Suprapubic skin (tissue), 4 donors: ENCODE measurements around the gene SVEP1. TPM values are rescaled to one million over a fixed set of nuclear protein-coding genes. Genes with fewer than 3 reads are reported as not detected.

Experiments used
- DNase-seq, 2 donors: peaks; one replicate each; pipeline ENCODE4 v3.0.0-alpha.2; 2019; ENCODE audit warnings: low spot score in 2 of 2
- H3K27ac ChIP-seq: fragments of 200-600 bp; sonication (generic); one replicate; pipeline ENCODE4 v1.5.1; 2019
- H3K27me3 ChIP-seq: fragments of 200-600 bp; sonication (generic); one replicate; pipeline ENCODE4 v1.5.1; 2019
- H3K36me3 ChIP-seq: fragments of 200-600 bp; sonication (generic); one replicate; pipeline ENCODE4 v1.5.1; 2019
- H3K4me1 ChIP-seq: fragments of 200-600 bp; sonication (generic); one replicate; pipeline ENCODE4 v1.5.1; 2019
- H3K4me3 ChIP-seq: fragments of 200-600 bp; sonication (generic); one replicate; pipeline ENCODE4 v1.5.1; 2019; ENCODE audit warnings: mild to moderate bottlenecking
- H3K9me3 ChIP-seq: fragments of 200-600 bp; sonication (generic); one replicate; pipeline ENCODE4 v1.5.1; 2019
- EP300 ChIP-seq: sonication (generic); formaldehyde crosslinking; IDR thresholded peaks from one replicate; pipeline ENCODE4 v1.6.1; 2017; ENCODE audit warnings: antibody characterized with exemption
- POLR2A ChIP-seq, 2 donors: fragments of 450-650 bp; IDR thresholded peaks; one replicate each; pipeline ENCODE4 v1.6.1; 2017; ENCODE audit warnings: antibody characterized with exemption in 2 of 2, mild to moderate bottlenecking in 2 of 2, moderate library complexity in 2 of 2
- POLR2AphosphoS5 ChIP-seq, 3 donors: sonication (generic); formaldehyde crosslinking; IDR thresholded peaks; one replicate each; pipeline ENCODE4 v1.6.1; 2017; ENCODE audit warnings: antibody characterized with exemption in 3 of 3
- WGBS: methylation state at CpG from one replicate; pipeline ENCODE4 v1.1.5; 2018; 5-methylcytosine and 5-hydroxymethylcytosine counted together
- total RNA-seq, 4 donors: library from RNA; depleted of rRNA; stranded (reverse); fragments of >200 nt; gene quantifications; one replicate each; pipeline ENCODE4 v1.1.0, GENCODE V29; 2016
- TF ChIP-seq, protein P1 (sequence below), 2 donors: fragments of 200-600 bp in 1 of 2; fragments of 450-650 bp in 1 of 2; sonication (generic) in 1 of 2; IDR thresholded peaks; one replicate each; pipeline ENCODE4 v1.5.1; 2016 to 2019; ENCODE audit warnings: antibody characterized with exemption in 2 of 2, mild to moderate bottlenecking in 1 of 2, moderate library complexity in 1 of 2

Gene SVEP1
- total RNA-seq, 4 donors from 2014 or later, result 5.8 to 15.6 (median 11.2) TPM

DNA sequence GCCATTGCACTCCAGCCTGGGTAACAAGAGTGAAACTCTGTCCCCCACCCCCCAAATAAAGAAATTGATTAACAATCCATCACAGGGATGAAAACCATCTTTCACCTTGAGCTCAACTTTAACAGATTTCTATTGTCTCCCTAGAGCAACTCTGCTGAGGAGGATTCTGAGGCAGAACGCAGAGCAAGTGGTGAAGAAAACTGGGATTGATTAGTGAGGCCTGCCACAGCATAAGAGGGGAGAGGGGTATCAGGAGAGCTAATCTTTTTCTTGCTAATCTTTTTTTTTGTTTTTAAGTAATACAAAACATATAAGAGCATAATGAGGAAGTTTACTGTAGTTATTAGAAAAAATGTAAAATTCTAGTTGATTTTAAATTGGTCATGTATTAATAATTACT is 250.8 kb downstream of the SVEP1 start:
- Histone ChIP-seq H3K36me3 (no peaks in the 10 kb centered on the region), H3K4me3 (no peak overlapping the region), H3K4me1 (no peaks in the 10 kb centered on the region), H3K27ac (no peak overlapping the region), H3K9me3 (no peaks in the 10 kb centered on the region), H3K27me3 (no peaks in the 10 kb centered on the region)
- TF ChIP-seq POLR2A (IDR thresholded peaks at IDR 0.05) (no peak), EP300 (no peak), POLR2AphosphoS5 (IDR thresholded peaks at IDR 0.05) (no peak)
- TF ChIP-seq, protein P1, sequence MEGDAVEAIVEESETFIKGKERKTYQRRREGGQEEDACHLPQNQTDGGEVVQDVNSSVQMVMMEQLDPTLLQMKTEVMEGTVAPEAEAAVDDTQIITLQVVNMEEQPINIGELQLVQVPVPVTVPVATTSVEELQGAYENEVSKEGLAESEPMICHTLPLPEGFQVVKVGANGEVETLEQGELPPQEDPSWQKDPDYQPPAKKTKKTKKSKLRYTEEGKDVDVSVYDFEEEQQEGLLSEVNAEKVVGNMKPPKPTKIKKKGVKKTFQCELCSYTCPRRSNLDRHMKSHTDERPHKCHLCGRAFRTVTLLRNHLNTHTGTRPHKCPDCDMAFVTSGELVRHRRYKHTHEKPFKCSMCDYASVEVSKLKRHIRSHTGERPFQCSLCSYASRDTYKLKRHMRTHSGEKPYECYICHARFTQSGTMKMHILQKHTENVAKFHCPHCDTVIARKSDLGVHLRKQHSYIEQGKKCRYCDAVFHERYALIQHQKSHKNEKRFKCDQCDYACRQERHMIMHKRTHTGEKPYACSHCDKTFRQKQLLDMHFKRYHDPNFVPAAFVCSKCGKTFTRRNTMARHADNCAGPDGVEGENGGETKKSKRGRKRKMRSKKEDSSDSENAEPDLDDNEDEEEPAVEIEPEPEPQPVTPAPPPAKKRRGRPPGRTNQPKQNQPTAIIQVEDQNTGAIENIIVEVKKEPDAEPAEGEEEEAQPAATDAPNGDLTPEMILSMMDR (IDR thresholded peaks at IDR 0.05), result no peak
- 91% methylated on average over 1 of the region's 1 CpG for whole genome bisulfite sequencing
- no peak for DNase-seq

- WGBS, result 60% methylated on average over 1 of the region's 1 CpG
- Histone ChIP-seq H3K9me3 (no peaks in the 10 kb centered on the region), H3K27me3 (no peaks in the 10 kb centered on the region), H3K4me1 (no peaks in the 10 kb centered on the region), H3K4me3 (no peak overlapping the region), H3K36me3 (no peaks in the 10 kb centered on the region), H3K27ac (no peak overlapping the region)
- TF ChIP-seq EP300, result no peak
- TF ChIP-seq, protein P1 (IDR thresholded peaks at IDR 0.05), result no peak
- TF ChIP-seq POLR2AphosphoS5 (IDR thresholded peaks at IDR 0.05), result no peak
- no peak for TF ChIP-seq POLR2A (IDR thresholded peaks at IDR 0.05)
- DNase-seq, result no peak
Observed at GRCh38 chr9:110327716-110328115, 251.8 kb downstream of the SVEP1 start.

GRCh38 chr9:110323818-110324217 is 255.7 kb downstream of the SVEP1 start:
- DNase-seq, result no peak
- Histone ChIP-seq H3K27ac (no peak overlapping the region), H3K9me3 (no peaks in the 10 kb centered on the region), H3K4me1 (no peaks in the 10 kb centered on the region), H3K4me3 (no peak overlapping the region), H3K36me3 (no peaks in the 10 kb centered on the region), H3K27me3 (no peaks in the 10 kb centered on the region)
- TF ChIP-seq POLR2AphosphoS5 (IDR thresholded peaks at IDR 0.05) (no peak), EP300 (no peak), POLR2A (IDR thresholded peaks at IDR 0.05) (no peak)
- TF ChIP-seq, protein P1 (IDR thresholded peaks at IDR 0.05), result no peak

DNA sequence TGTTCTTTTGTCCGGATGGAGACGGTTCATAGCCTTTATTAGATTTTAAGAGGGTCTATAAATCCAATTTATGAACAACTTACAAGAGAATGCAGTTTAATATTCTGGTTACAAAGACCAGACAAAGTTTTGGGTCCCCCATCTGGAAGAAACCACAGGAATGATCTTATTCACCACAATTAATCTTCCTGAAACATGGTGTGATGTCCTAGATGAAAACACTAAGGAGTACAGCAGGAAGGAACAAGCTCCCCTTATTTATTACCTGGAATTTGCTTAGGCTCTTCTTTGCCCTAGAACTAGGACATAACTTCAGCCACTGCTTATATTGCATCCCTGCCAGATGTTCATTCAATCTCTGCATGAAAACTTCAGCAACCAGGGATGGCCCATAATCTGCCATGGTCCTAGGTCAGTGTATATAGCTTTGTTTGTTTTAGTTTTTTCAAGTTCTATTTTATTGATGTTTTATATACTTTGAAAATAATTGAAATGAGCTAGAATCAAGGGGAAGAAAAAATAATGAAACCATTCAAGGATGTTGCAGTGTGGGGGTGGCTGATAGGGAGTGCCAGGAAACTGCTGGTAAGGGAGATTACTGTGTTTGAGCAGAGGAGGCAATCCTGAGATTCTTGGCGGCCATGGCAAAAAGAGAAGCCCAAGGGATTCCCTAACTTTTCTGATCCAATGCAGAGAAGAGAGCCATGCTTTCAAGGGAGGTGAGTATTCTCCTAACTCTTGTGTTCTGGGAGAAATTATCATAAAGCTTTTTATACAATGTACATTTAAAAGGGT is 258.7 kb downstream of the SVEP1 start:
- Histone ChIP-seq H3K27ac (no peak overlapping the region), H3K9me3 (no peaks in the 10 kb centered on the region), H3K4me1 (no peaks in the 10 kb centered on the region), H3K36me3 (no peaks in the 10 kb centered on the region), H3K27me3 (no peaks in the 10 kb centered on the region), H3K4me3 (no peak overlapping the region)
- DNase-seq, result no peak
- WGBS, result 76% methylated on average over 3 of the region's 3 CpGs
- TF ChIP-seq POLR2AphosphoS5 (IDR thresholded peaks at IDR 0.05) (no peak), EP300 (no peak), POLR2A (IDR thresholded peaks at IDR 0.05) (no peak)
- TF ChIP-seq, protein P1 (IDR thresholded peaks at IDR 0.05), result no peak

DNA sequence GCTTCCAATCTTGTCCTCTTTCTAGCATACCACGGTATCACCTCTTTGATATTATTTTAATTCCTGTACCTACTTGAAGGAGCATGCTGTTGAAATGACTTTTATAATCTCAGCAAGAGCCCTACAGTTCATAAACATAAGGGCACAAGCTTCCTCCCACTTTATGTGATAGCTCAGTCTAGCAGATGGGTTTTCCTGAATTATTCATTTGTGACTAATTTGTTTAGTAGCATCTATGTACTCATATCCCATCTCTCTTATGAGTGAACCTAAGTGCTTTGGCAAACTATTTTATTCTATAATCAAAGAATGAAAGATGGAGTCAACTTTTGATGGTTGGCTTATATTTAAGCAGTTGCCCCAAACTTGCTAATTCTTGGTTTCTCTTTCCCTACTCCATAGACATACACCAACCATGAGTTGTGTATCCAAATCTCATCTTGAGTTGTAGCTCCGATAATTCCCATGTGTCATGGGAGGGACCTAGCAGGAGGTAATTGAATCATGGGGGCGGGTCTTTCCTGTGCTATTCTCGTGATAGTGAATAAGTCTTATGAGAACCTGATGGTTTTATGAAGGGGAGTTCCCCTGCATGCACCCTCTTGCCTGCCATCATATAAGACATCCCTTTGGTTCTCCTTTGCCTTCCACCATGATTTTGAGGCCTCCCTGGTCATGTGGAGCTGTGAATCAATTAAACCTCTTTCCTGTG is 259.6 kb downstream of the SVEP1 start:
- H3K27ac ChIP-seq, result no peak overlapping the region
- no peaks in the 10 kb centered on the region for H3K27me3 ChIP-seq
- no peaks in the 10 kb centered on the region for H3K4me1 ChIP-seq
- H3K36me3 ChIP-seq, result no peaks in the 10 kb centered on the region
- WGBS, result 74% methylated on average over 4 of the region's 4 CpGs
- no peak for DNase-seq
- H3K4me3 ChIP-seq, result no peak overlapping the region
- no peak for TF ChIP-seq POLR2AphosphoS5 (IDR thresholded peaks at IDR 0.05)
- TF ChIP-seq, protein P1 (IDR thresholded peaks at IDR 0.05), result no peak
- no peak for TF ChIP-seq EP300
- TF ChIP-seq POLR2A (IDR thresholded peaks at IDR 0.05), result no peak
- H3K9me3 ChIP-seq, result no peaks in the 10 kb centered on the region
